T-cell (primary cell): ENCODE results near the gene TBX21. TPM values are rescaled to one million over a fixed set of nuclear protein-coding genes. Genes with fewer than 3 reads are reported as not detected.

ENCODE experiments used
- ATAC-seq, 4 experiments: fragments of 200-7000 bp in 3 of 4; fragments of 150-1000 bp in 1 of 4; cut with Tn5 transposase; replicated peaks in 1 of 4; 1 replicate in 3 of 4; 2 replicates in 1 of 4; pipeline ENCODE4 v1.10.0; 2021; ENCODE audit warnings: moderate library complexity in 3 of 4, mild to moderate bottlenecking in 2 of 4, moderate number of reproducible peaks in 1 of 4
- CTCF ChIA-PET, 2 donors: fragments of 300-600 bp; sonication (Branson Sonifier 250); formaldehyde crosslinking; loops; one replicate each; lab custom pipeline; 2022; ENCODE audit warnings: antibody characterized with exemption in 2 of 2; lab: Charles Lee
- POLR2A ChIA-PET, 2 donors: fragments of 300-600 bp; sonication (Branson Sonifier 250); formaldehyde crosslinking; loops; one replicate each; lab custom pipeline; 2022; ENCODE audit warnings: antibody characterized with exemption in 2 of 2; lab: Charles Lee
- DNase-seq, 35 experiments: peaks; one replicate each; pipeline versions ENCODE4 v3.0.0 to v3.0.0-alpha.2; 2013 to 2023
- H3K27ac ChIP-seq: one replicate; pipeline ENCODE4 v1.5.1; 2013; ENCODE audit warnings: low read length
- H3K27me3 ChIP-seq, 2 experiments: replicated peaks in 1 of 2; 1 replicate in 1 of 2; 2 replicates in 1 of 2; pipeline versions ENCODE4 v1.6.1 to v1.7.0; 2013; ENCODE audit warnings: low read length in 1 of 2, mixed read lengths in 1 of 2; ENCODE audit not compliant: control insufficient read depth in 2 of 2, insufficient read depth in 2 of 2; ENCODE audit errors: extremely low read depth in 1 of 2
- H3K36me3 ChIP-seq, 2 donors: 1 replicate in 1 of 2; 2 replicates in 1 of 2; pipeline versions ENCODE4 v1.6.1 to v1.7.0; 2013; ENCODE audit warnings: low read length in 1 of 2; ENCODE audit not compliant: control insufficient read depth in 2 of 2, insufficient read depth in 1 of 2; ENCODE audit errors: extremely low read depth in 1 of 2
- H3K4me1 ChIP-seq, 2 experiments: 1 replicate in 1 of 2; 2 replicates in 1 of 2; pipeline versions ENCODE4 v1.6.1 to v1.7.0; 2013; ENCODE audit warnings: low read length in 2 of 2, mixed read lengths in 1 of 2; ENCODE audit not compliant: insufficient read depth in 2 of 2, control insufficient read depth in 1 of 2; ENCODE audit errors: extremely low read depth in 1 of 2
- H3K4me3 ChIP-seq, 2 donors: 1 replicate in 1 of 2; 2 replicates in 1 of 2; pipeline versions ENCODE4 v1.5.1 to v1.7.0; 2013; ENCODE audit warnings: mild to moderate bottlenecking in 2 of 2, low read length in 1 of 2, moderate library complexity in 1 of 2; ENCODE audit not compliant: control insufficient read depth in 1 of 2; ENCODE audit errors: extremely low read depth in 1 of 2
- H3K9me3 ChIP-seq: 2 replicates; pipeline ENCODE4 v1.7.0; 2013
- H3K27ac Mint-ChIP-seq, 2 donors: one replicate each; pipeline ENCODE4 v1.8.0; 2020 to 2021; ENCODE audit warnings: mild to moderate bottlenecking in 2 of 2, mixed read lengths in 2 of 2
- H3K27me3 Mint-ChIP-seq, 2 donors: one replicate each; pipeline ENCODE4 v1.8.0; 2021 to 2022; ENCODE audit warnings: mixed read lengths in 2 of 2
- H3K36me3 Mint-ChIP-seq: one replicate; pipeline ENCODE4 v1.8.0; 2021; ENCODE audit warnings: mixed read lengths
- H3K4me1 Mint-ChIP-seq, 3 donors: one replicate each; pipeline ENCODE4 v1.8.0; 2020 to 2022; ENCODE audit warnings: mixed read lengths in 3 of 3, mild to moderate bottlenecking in 1 of 3
- H3K4me3 Mint-ChIP-seq, 3 donors: one replicate each; pipeline ENCODE4 v1.8.0; 2020 to 2022; ENCODE audit warnings: mild to moderate bottlenecking in 3 of 3, mixed read lengths in 3 of 3, moderate library complexity in 3 of 3
- H3K9me3 Mint-ChIP-seq, 3 donors: one replicate each; pipeline ENCODE4 v1.8.0; 2020 to 2022; ENCODE audit warnings: mixed read lengths in 3 of 3
- WGBS: methylation state at CpG from one replicate; pipeline ENCODE4 v1.1.5; 2013; ENCODE audit warnings: missing lambda C conversion rate; ENCODE audit not compliant: insufficient coverage; 5-methylcytosine and 5-hydroxymethylcytosine counted together
- total RNA-seq, 35 experiments: library from RNA in 6 of 35; stranded (reverse) in 6 of 35; fragments of 120-200 nt in 1 of 35; gene quantifications; one replicate each; pipeline versions ENCODE4 v1.2.1 to v1.2.4 and lab custom pipeline; 2013 to 2026

TBX21 gene
- total RNA-seq, 5 donors from 2014 or later (not counting 1 experiment from before 2014, with no cell fraction given) = 7.9 to 37.3 (median 20.8) TPM

DNA sequence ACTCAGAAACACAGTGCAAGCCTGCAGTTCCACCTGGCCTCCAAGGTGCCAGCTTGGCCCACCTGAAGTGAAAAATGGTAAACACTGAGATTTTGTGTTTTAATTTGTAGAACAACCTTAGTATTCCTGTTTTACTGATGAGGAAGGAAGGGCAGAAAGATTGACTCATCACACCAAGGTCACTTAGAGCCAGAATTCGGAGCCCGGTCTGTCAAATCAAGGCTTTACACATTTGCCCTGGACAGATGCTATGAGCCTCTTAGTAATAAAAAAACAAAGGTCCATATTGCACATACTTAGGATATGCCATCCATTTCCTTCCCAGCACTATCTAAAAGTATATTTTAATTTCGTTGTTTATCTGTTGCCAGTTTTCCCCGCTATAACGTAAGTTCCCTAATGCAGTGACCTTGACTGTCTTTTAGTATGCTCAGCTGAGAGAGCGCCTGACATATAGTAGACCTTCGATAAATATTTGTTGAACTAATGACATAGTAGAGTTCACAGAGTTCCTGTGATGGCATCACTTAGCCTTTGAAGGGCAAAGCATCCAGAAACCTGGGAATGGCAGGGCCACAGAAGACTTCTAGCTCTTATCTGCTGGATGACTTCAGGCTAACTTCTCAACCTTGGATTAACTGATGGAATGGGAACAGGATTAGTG lies 46.2 kb upstream of the TBX21 start:
- Histone ChIP-seq H3K4me3 (no peak overlapping the region), H3K36me3 (peaks cover 7 to 34% of the 10 kb centered on the region in 2 donors), H3K4me1 (no peaks in the 10 kb centered on the region), H3K9me3 (no peaks in the 10 kb centered on the region), H3K27me3 (no peaks in the 10 kb centered on the region), H3K27ac (no peak overlapping the region)
- 87% methylated on average over 4 of the region's 7 CpGs for WGBS
- Mint-ChIP-seq H3K4me1 (peaks cover 0 to 1% (median 1%) of the 10 kb centered on the region in 3 donors), H3K27ac (peak overlapping the region; percentile 28 to 74), H3K4me3 (no peak overlapping the region), H3K9me3 (no peaks in the 10 kb centered on the region), H3K27me3 (no peaks in the 10 kb centered on the region), H3K36me3 (peaks cover 36% of the 10 kb centered on the region)
- DNase-seq (no peak), ATAC-seq (no peak)
- ChIA-PET POLR2A (no interaction called here), CTCF (interaction anchor here in 1 of 2 donors (1.1 kb wide), 1 partner anchor 11 kb away, joined by 3 read pairs; no protein-coding TSS in a partner anchor)

DNA sequence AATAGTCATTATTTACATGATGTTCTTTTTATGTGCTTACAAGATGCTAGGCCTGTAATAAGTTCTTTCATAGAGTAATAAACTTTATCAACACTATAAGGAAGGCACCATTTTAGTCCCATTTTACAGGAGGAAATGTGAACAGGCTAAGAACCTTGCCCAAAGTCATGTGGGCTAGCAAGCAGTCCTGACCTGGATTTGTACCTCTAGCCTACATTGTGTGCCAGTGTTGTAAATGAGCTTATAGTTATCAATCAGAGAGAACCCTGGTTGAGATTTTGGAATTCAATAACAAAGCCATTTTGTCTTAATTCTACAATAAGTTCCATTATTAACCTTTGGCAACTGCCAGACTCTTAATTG lies 45.7 kb upstream of the TBX21 start:
- POLR2A ChIA-PET = interaction anchor here in 1 of 2 donors (0.6 kb wide), 1 partner anchor 12 kb away, joined by 5 read pairs; no protein-coding TSS in a partner anchor
- Histone ChIP-seq H3K4me1 (peaks cover 0 to 4% of the 10 kb centered on the region in 2 experiments), H3K27me3 (no peaks in the 10 kb centered on the region), H3K4me3 (no peak overlapping the region), H3K27ac (no peak overlapping the region), H3K9me3 (no peaks in the 10 kb centered on the region), H3K36me3 (peaks cover 6 to 29% of the 10 kb centered on the region in 2 donors)
- CTCF ChIA-PET = interaction anchor here in 1 of 2 donors (1.1 kb wide), 1 partner anchor 10 kb away, joined by 3 read pairs; no protein-coding TSS in a partner anchor
- Mint-ChIP-seq H3K9me3 (no peaks in the 10 kb centered on the region), H3K4me1 (peaks cover 0 to 6% (median 4%) of the 10 kb centered on the region in 3 donors), H3K27ac (no peak overlapping the region), H3K27me3 (no peaks in the 10 kb centered on the region), H3K4me3 (no peak overlapping the region), H3K36me3 (peaks cover 31% of the 10 kb centered on the region)
- ATAC-seq = no peak
- DNase-seq = no peak

DNA sequence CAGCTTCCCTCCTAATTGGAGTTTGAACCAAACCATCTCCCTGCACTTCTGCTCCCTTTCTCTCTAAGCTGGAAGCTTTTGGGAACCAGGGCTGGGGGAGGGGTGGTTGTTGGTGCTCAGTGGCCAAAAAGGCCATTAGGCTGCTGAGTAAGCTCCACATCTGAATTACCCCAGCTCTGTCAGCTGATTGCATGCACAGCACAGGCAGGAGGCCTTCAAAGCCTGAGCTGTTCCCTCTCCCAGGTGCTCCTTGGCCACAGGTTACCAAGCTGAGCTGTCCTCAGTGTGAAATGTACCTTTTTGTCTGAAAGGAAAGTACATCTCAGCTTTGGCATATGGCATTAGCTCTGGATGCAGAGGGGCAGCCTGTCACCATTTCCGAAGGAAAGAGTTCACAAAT lies 45.3 kb upstream of the TBX21 start:
- Histone ChIP-seq H3K4me3 (no peak overlapping the region), H3K9me3 (no peaks in the 10 kb centered on the region), H3K4me1 (peaks cover 0 to 8% of the 10 kb centered on the region in 2 experiments), H3K27ac (no peak overlapping the region), H3K36me3 (peaks cover 2 to 24% of the 10 kb centered on the region in 2 donors), H3K27me3 (no peaks in the 10 kb centered on the region)
- 83% methylated on average over 1 of the region's 1 CpG for WGBS
- Mint-ChIP-seq H3K27ac (no peak overlapping the region), H3K9me3 (no peaks in the 10 kb centered on the region), H3K4me3 (no peak overlapping the region), H3K36me3 (peaks cover 27% of the 10 kb centered on the region), H3K4me1 (peaks cover 4 to 11% (median 9%) of the 10 kb centered on the region in 3 donors), H3K27me3 (no peaks in the 10 kb centered on the region)
- POLR2A ChIA-PET = interaction anchor here in 1 of 2 donors (0.6 kb wide), 1 partner anchor 12 kb away, joined by 5 read pairs; no protein-coding TSS in a partner anchor
- CTCF ChIA-PET = interaction anchor here in 1 of 2 donors (1.1 kb wide), 1 partner anchor 10 kb away, joined by 3 read pairs; no protein-coding TSS in a partner anchor
- DNase-seq (no peak), ATAC-seq (no peak)

DNA sequence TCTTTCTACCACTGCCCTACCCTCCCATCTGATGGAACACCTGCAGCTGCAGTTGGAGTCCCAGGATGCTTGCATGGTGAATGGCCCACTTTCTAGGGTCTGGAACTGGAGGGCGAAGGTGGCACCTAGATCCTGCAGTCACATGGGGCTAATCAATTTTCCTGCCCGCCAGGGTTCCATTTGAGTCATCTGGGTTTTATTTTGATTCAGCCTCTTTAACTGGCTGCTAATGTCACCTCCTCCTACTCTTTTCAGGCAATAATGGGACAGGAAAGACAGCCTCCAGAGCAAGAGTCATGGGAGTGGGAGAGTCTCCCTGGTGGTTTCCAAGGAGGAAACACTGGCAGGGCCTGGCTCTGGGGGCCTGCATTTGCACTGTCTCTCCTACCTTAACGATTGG lies 42.9 kb upstream of the TBX21 start:
- peaks cover 0 to 11% of the 10 kb centered on the region in 2 donors for H3K36me3 ChIP-seq
- H3K27me3 ChIP-seq = no peaks in the 10 kb centered on the region
- H3K4me1 ChIP-seq = peaks cover 5 to 20% of the 10 kb centered on the region in 2 experiments
- DNase-seq (no peak), ATAC-seq (no peak)
- Mint-ChIP-seq H3K27me3 (no peaks in the 10 kb centered on the region), H3K4me1 (peaks cover 18 to 22% (median 19%) of the 10 kb centered on the region in 3 donors), H3K27ac (no peak overlapping the region), H3K36me3 (peaks cover 8% of the 10 kb centered on the region), H3K9me3 (no peaks in the 10 kb centered on the region), H3K4me3 (no peak overlapping the region)
- WGBS = 13% methylated on average over 1 of the region's 3 CpGs
- H3K9me3 ChIP-seq = no peaks in the 10 kb centered on the region
- no peak overlapping the region for H3K4me3 ChIP-seq
- POLR2A ChIA-PET = no interaction called here
- CTCF ChIA-PET = no interaction called here
- H3K27ac ChIP-seq = no peak overlapping the region

DNA sequence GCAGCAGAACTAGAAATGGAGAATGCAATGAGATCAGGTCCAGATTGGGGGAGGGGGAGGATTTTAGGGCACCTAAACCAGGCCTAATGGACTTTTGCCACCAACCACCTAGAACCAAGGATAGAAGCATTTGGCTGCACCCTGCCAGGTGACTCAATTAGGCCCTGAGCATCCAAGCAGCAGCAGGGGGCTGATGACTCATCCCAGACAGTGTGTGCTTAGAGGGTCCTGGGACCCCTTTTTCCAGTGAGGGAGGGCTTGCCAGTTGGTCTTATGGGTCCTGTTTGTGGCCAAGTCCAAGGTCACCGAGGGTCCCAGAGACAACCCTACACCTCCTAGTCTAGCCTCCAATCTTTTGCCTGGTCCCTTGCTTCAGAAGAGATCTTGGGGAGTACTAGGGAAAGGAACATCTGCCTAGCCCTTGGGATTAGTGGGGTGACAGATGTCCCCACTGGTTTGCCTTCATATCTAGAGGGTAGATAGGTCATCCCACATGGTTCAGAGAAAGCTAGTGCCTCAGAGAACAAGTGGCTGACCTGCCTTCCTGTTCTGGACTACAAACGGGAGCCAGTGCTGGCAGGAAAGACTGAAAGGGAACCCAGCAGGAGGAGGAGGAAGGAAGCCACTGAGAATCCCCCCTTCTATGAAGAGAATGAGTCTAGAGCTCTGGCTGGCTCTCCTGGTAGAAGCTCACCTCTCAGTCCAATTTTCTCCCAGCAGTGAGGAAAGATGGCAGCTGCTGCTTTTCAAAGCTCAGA lies 40.7 kb upstream of the TBX21 start:
- WGBS = no CpG with 5 or more reads among the region's 2 CpGs
- H3K4me3 Mint-ChIP-seq = peak overlapping the region; percentile 83 to 90 (median 86)
- no peaks in the 10 kb centered on the region for H3K27me3 ChIP-seq
- H3K9me3 ChIP-seq = no peaks in the 10 kb centered on the region
- peak overlapping the region; percentile 81 to 84 for H3K27ac Mint-ChIP-seq
- H3K36me3 Mint-ChIP-seq = no peaks in the 10 kb centered on the region
- peaks cover 21 to 36% (median 23%) of the 10 kb centered on the region in 3 donors for H3K4me1 Mint-ChIP-seq
- H3K4me3 ChIP-seq = no peak overlapping the region
- POLR2A ChIA-PET = no interaction called here
- peaks cover 5 to 32% of the 10 kb centered on the region in 2 experiments for H3K4me1 ChIP-seq
- no peaks in the 10 kb centered on the region for H3K9me3 Mint-ChIP-seq
- peaks cover 0 to 4% of the 10 kb centered on the region in 2 donors for H3K36me3 ChIP-seq
- CTCF ChIA-PET = interaction anchor here in 1 of 2 donors (0.5 to 1.2 kb wide), 2 partner anchors 27 to 69 kb away, joined by 3 read pairs; no protein-coding TSS in a partner anchor
- ATAC-seq (no peak), DNase-seq (no peak)
- no peaks in the 10 kb centered on the region for H3K27me3 Mint-ChIP-seq
- peak overlapping the region; percentile 58 for H3K27ac ChIP-seq
